ENCODE results near the gene ACY1.
A peak's percentile ranks its signal among the peaks of the same experiment; 100 is the strongest.

The ACY1 gene

DNA sequence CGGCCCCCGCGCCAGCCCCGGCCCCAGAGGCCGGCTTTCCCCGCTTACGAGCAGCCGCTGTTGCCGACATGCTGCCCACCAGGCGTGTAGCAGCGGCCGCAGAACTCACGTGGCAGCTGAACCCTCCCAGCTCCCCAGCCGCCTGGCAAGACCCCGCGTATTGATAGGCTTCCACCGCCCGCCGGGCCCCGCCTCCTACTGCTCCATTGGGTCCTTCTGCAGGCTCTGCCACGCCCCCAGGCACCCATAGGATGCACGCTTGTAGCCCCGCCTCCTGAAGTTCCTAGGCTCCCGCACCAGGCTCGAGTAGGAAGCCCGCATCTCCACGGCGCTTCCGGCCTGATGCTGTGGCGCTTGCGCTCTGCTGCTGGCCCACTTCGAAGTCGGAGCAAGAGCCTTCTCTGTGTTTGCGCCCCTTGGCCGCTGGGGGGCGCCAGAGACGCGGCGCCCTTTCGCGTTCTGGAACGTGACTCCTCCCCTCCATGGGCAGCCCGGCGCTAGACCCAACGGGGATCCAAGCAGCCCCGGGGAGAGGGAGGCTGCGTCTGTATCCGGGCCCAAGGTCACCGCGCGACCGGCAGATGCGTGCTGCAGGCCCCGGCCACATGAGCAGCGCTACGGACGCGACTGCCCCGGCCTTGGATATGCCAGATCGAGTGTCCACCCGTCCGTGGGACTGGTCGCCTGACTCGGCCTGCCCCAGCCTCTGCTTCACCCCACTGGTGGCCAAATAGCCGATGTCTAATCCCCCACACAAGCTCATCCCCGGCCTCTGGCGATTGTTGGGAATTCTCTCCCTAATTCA lies 41.3 kb upstream of the ACY1 start, which contains the start of the genes PARP3 and RRP9 (continued):
- TF ChIP-seq, protein P1, sequence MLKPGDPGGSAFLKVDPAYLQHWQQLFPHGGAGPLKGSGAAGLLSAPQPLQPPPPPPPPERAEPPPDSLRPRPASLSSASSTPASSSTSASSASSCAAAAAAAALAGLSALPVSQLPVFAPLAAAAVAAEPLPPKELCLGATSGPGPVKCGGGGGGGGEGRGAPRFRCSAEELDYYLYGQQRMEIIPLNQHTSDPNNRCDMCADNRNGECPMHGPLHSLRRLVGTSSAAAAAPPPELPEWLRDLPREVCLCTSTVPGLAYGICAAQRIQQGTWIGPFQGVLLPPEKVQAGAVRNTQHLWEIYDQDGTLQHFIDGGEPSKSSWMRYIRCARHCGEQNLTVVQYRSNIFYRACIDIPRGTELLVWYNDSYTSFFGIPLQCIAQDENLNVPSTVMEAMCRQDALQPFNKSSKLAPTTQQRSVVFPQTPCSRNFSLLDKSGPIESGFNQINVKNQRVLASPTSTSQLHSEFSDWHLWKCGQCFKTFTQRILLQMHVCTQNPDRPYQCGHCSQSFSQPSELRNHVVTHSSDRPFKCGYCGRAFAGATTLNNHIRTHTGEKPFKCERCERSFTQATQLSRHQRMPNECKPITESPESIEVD (tag by site-specific recombination; IDR thresholded peaks at IDR 0.05): no peak
- TF ChIP-seq YY2 (tag by site-specific recombination; IDR thresholded peaks at IDR 0.05): no peak
- TF ChIP-seq ZNF132 (tag by site-specific recombination; IDR thresholded peaks at IDR 0.05; ENCODE audit: borderline replicate concordance): no peak
- TF ChIP-seq ZNF585B (tag by site-specific recombination; IDR thresholded peaks at IDR 0.05): no peak
- no peak for TF ChIP-seq GLI4 (tag by site-specific recombination; IDR thresholded peaks at IDR 0.05)
- TF ChIP-seq, protein P2, sequence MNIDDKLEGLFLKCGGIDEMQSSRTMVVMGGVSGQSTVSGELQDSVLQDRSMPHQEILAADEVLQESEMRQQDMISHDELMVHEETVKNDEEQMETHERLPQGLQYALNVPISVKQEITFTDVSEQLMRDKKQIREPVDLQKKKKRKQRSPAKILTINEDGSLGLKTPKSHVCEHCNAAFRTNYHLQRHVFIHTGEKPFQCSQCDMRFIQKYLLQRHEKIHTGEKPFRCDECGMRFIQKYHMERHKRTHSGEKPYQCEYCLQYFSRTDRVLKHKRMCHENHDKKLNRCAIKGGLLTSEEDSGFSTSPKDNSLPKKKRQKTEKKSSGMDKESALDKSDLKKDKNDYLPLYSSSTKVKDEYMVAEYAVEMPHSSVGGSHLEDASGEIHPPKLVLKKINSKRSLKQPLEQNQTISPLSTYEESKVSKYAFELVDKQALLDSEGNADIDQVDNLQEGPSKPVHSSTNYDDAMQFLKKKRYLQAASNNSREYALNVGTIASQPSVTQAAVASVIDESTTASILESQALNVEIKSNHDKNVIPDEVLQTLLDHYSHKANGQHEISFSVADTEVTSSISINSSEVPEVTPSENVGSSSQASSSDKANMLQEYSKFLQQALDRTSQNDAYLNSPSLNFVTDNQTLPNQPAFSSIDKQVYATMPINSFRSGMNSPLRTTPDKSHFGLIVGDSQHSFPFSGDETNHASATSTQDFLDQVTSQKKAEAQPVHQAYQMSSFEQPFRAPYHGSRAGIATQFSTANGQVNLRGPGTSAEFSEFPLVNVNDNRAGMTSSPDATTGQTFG (tag by site-specific recombination; IDR thresholded peaks at IDR 0.05; ENCODE audit: borderline replicate concordance): no peak
- TF ChIP-seq, protein P3, sequence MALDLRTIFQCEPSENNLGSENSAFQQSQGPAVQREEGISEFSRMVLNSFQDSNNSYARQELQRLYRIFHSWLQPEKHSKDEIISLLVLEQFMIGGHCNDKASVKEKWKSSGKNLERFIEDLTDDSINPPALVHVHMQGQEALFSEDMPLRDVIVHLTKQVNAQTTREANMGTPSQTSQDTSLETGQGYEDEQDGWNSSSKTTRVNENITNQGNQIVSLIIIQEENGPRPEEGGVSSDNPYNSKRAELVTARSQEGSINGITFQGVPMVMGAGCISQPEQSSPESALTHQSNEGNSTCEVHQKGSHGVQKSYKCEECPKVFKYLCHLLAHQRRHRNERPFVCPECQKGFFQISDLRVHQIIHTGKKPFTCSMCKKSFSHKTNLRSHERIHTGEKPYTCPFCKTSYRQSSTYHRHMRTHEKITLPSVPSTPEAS (tag by site-specific recombination; IDR thresholded peaks at IDR 0.05): no peak
- TF ChIP-seq, protein P4, sequence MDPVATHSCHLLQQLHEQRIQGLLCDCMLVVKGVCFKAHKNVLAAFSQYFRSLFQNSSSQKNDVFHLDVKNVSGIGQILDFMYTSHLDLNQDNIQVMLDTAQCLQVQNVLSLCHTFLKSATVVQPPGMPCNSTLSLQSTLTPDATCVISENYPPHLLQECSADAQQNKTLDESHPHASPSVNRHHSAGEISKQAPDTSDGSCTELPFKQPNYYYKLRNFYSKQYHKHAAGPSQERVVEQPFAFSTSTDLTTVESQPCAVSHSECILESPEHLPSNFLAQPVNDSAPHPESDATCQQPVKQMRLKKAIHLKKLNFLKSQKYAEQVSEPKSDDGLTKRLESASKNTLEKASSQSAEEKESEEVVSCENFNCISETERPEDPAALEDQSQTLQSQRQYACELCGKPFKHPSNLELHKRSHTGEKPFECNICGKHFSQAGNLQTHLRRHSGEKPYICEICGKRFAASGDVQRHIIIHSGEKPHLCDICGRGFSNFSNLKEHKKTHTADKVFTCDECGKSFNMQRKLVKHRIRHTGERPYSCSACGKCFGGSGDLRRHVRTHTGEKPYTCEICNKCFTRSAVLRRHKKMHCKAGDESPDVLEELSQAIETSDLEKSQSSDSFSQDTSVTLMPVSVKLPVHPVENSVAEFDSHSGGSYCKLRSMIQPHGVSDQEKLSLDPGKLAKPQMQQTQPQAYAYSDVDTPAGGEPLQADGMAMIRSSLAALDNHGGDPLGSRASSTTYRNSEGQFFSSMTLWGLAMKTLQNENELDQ (tag by site-specific recombination; IDR thresholded peaks at IDR 0.05; ENCODE audit: low read depth): no peak
- no peak for TF ChIP-seq ZFHX2 (tag by site-specific recombination; conservative IDR thresholded peaks at IDR 0.05)
- no peak for TF ChIP-seq ZNF76 (tag by site-specific recombination; IDR thresholded peaks at IDR 0.05; ENCODE audit: borderline replicate concordance, low read depth)
- no peak for TF ChIP-seq ZNF248 (tag by site-specific recombination; IDR thresholded peaks at IDR 0.05)
- peak; percentile 45; the same call in 1 of the 2 replicates for TF ChIP-seq MZF1 (tag by site-specific recombination; IDR thresholded peaks at IDR 0.05; ENCODE audit: borderline replicate concordance)
- no peak for TF ChIP-seq EGR2 (tag by site-specific recombination; IDR thresholded peaks at IDR 0.05; ENCODE audit: low read depth)
- TF ChIP-seq, protein P5, sequence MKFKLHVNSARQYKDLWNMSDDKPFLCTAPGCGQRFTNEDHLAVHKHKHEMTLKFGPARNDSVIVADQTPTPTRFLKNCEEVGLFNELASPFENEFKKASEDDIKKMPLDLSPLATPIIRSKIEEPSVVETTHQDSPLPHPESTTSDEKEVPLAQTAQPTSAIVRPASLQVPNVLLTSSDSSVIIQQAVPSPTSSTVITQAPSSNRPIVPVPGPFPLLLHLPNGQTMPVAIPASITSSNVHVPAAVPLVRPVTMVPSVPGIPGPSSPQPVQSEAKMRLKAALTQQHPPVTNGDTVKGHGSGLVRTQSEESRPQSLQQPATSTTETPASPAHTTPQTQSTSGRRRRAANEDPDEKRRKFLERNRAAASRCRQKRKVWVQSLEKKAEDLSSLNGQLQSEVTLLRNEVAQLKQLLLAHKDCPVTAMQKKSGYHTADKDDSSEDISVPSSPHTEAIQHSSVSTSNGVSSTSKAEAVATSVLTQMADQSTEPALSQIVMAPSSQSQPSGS (tag by site-specific recombination; IDR thresholded peaks at IDR 0.05; ENCODE audit: low read depth): no peak
- TF ChIP-seq, protein P6, sequence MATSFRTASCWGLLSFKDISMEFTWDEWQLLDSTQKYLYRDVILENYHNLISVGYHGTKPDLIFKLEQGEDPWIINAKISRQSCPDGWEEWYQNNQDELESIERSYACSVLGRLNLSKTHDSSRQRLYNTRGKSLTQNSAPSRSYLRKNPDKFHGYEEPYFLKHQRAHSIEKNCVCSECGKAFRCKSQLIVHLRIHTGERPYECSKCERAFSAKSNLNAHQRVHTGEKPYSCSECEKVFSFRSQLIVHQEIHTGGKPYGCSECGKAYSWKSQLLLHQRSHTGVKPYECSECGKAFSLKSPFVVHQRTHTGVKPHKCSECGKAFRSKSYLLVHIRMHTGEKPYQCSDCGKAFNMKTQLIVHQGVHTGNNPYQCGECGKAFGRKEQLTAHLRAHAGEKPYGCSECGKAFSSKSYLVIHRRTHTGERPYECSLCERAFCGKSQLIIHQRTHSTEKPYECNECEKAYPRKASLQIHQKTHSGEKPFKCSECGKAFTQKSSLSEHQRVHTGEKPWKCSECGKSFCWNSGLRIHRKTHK (tag by site-specific recombination; IDR thresholded peaks at IDR 0.05): no peak
- no peak for TF ChIP-seq ZBTB7A (tag by site-specific recombination; IDR thresholded peaks at IDR 0.05; ENCODE audit: low read depth)
- no peak for TF ChIP-seq ZFP69B (tag by site-specific recombination; IDR thresholded peaks at IDR 0.05)
- TF ChIP-seq, protein P7, sequence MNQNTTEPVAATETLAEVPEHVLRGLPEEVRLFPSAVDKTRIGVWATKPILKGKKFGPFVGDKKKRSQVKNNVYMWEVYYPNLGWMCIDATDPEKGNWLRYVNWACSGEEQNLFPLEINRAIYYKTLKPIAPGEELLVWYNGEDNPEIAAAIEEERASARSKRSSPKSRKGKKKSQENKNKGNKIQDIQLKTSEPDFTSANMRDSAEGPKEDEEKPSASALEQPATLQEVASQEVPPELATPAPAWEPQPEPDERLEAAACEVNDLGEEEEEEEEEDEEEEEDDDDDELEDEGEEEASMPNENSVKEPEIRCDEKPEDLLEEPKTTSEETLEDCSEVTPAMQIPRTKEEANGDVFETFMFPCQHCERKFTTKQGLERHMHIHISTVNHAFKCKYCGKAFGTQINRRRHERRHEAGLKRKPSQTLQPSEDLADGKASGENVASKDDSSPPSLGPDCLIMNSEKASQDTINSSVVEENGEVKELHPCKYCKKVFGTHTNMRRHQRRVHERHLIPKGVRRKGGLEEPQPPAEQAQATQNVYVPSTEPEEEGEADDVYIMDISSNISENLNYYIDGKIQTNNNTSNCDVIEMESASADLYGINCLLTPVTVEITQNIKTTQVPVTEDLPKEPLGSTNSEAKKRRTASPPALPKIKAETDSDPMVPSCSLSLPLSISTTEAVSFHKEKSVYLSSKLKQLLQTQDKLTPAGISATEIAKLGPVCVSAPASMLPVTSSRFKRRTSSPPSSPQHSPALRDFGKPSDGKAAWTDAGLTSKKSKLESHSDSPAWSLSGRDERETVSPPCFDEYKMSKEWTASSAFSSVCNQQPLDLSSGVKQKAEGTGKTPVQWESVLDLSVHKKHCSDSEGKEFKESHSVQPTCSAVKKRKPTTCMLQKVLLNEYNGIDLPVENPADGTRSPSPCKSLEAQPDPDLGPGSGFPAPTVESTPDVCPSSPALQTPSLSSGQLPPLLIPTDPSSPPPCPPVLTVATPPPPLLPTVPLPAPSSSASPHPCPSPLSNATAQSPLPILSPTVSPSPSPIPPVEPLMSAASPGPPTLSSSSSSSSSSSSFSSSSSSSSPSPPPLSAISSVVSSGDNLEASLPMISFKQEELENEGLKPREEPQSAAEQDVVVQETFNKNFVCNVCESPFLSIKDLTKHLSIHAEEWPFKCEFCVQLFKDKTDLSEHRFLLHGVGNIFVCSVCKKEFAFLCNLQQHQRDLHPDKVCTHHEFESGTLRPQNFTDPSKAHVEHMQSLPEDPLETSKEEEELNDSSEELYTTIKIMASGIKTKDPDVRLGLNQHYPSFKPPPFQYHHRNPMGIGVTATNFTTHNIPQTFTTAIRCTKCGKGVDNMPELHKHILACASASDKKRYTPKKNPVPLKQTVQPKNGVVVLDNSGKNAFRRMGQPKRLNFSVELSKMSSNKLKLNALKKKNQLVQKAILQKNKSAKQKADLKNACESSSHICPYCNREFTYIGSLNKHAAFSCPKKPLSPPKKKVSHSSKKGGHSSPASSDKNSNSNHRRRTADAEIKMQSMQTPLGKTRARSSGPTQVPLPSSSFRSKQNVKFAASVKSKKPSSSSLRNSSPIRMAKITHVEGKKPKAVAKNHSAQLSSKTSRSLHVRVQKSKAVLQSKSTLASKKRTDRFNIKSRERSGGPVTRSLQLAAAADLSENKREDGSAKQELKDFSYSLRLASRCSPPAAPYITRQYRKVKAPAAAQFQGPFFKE (tag by site-specific recombination; IDR thresholded peaks at IDR 0.05; ENCODE audit: borderline replicate concordance): no peak
- no peak; the same call in 1 of the 2 replicates for TF ChIP-seq KLF8 (tag by site-specific recombination; IDR thresholded peaks at IDR 0.05)
- no peak for TF ChIP-seq ZNF473 (tag by site-specific recombination; IDR thresholded peaks at IDR 0.05)
- TF ChIP-seq ZNF626 (tag by site-specific recombination; IDR thresholded peaks at IDR 0.05): no peak

Data from HEK293 (cell line).